Raji (cell line): ENCODE data around the gene SMOC2.

ENCODE experiments used
- POLR2A ChIP-seq: IDR thresholded peaks from 2 replicates; pipeline ENCODE4 v1.6.1; 2011; ENCODE audit warnings: low read depth, low read length, control low read depth; ENCODE audit not compliant: insufficient read depth

SMOC2 gene

GRCh38 chr6:168676552-168677322, 235.8 kb downstream of the SMOC2 start:
- no peak for TF ChIP-seq POLR2A

DNA sequence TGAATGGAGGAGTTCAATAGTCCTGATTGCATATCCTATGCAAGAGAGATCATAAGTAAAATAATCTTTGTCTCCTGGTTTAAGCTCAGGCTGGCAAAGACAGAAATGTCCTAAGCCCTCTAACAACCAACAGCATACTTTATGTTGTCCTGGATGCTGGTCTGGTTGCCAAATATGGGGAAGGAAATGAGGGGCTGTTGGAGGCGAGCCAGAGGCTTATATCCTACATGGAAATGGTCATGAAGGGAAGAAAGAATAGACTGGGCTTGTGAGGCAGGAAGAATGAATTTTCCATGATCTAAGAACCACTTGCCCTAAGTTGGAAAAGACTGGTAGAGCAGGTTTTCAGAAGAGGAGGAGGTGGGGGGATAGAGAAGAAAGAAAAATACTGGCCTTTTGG, 237.1 kb downstream of the SMOC2 start:
- TF ChIP-seq POLR2A = no peak

DNA sequence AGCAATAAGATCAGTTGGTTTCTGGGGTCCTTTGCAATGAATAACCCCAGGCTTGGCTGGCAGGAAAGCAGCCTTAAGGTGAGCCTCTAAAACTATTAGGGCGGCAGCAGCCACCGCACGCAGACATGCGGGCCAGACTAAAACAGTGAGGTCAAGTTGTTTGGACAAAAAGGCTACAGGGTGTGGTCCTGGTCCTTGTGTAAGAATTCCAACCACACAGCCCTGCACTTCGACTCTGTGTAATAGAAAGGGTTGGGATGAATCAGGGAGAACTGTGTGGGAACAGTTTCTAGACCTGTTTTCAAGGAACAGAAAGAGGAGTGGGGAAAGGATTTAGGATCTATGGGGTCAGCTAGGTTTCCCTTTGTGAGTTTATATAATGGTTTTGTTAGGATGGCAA, 237.6 kb downstream of the SMOC2 start:
- no peak for TF ChIP-seq POLR2A

GRCh38 chr6:168681748-168682147, 240.8 kb downstream of the SMOC2 start:
- TF ChIP-seq POLR2A = no peak

DNA sequence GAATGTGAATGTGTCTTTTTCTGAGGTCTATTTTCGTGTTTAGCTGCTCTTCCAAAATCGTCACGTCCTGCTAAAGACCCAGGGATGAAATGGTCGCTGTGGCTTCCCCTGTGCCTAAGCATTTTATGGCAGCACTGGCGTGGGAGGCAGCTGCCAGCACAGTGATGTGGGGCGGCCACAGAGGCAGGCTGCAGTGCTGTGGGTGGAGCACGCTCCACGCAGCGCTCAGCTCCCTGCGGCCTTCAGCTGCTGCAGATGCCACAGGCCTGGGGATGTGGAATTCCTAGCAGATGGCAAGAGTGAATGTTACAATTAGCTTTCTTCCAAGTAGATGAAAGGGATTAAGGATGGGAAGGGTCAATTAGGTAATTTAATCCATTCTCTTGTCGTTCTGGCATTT, 242.6 kb downstream of the SMOC2 start:
- TF ChIP-seq POLR2A = no peak

DNA sequence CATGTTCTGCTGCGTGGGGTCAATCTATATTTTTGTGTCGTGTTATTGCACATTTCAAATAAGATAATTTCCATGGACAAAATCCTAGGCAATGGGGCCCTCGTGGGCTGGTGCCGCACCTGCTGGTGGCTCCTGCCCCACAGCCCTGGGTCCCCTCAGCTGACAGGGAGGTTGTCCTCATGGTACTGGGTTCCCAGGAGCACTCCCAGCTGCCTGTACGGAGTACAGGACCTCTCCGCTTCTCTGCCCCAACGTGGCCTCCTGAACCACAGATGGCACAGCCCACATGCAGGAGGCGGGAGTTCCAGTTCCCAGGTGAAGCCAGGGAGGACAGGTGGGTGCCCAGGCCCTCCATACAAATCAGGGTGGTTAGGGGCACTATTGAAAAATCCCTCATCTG, 243.5 kb downstream of the SMOC2 start:
- no peak for TF ChIP-seq POLR2A

DNA sequence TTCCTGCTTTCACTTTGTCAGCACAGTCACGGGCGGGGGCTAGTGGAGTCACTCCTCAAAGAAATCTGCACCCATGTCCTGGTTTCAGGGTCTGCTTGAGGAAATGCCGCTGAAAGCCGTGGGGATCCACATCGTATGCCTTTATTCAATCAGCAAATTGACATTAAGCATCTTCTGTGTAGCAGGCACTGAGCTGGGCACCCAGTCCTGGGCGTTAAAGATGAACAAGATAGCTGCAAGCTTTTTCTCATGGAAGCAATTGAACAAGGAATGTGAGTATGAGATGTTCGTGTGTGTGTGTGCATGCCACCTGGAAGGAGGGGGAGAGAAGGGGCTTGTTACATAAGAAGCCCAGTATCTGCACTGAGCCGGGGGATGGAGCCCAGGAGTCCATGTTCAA, 243.9 kb downstream of the SMOC2 start:
- TF ChIP-seq POLR2A = no peak

- no peak for TF ChIP-seq POLR2A
These were observed 245.2 kb downstream of the SMOC2 start for GRCh38 chr6:168686029-168686738.

- TF ChIP-seq POLR2A = no peak
These were observed 246.1 kb downstream of the SMOC2 start for GRCh38 chr6:168686831-168687730.

DNA sequence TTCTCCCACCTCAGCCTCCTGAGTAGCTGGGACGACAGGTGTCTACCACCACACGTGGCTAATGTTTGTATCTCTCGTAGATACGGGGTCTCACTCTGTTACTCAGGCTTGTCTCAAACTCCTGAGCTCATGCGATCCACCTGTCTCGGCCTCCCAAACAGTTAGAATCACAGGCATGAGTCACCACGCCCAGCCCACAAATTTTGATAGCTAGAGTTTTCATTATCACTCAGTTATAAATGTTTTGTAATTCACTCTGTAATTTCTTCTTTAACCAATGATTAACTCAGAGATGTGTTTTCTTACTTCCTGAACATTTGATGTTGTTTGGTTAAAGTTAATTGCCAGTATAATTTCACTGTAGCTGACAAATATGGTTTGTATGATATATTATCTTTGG, 249.3 kb downstream of the SMOC2 start:
- TF ChIP-seq POLR2A = no peak

GRCh38 chr6:168691774-168692173, 250.8 kb downstream of the SMOC2 start:
- no peak for TF ChIP-seq POLR2A

- no peak for TF ChIP-seq POLR2A
These were observed 251.4 kb downstream of the SMOC2 start for GRCh38 chr6:168692193-168692914.

DNA sequence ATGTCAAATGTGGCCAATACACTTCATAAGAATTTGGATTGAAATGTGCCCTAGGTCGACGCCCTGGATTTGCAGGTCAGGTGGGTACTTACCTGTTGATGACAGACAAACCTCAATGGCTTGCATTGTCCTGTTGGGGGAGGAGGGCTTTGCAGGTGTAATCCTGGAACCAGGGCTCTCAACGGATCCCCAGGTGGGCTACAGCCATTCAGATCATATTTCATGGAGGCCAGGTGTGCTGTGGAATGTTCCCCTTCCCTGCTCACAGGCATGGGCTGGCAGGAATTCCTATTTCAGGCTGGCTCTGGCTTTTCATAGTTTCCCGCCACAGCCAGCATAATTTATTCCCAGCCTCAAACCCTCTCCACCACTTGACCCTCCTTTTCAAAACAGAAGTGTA, 254.7 kb downstream of the SMOC2 start:
- no peak for TF ChIP-seq POLR2A

- no peak for TF ChIP-seq POLR2A
These were observed 257.9 kb downstream of the SMOC2 start for GRCh38 chr6:168698923-168699322.
